ENCODE results near the gene LOXL4.
"Not testable (repeated sequence)": the region's sequence is repeated elsewhere in the genome, so short reads cannot be mapped to it uniquely, and the experiment has no call there.

LOXL4 gene

GRCh38 chr10:98240524-98240923 is 27.5 kb downstream of the LOXL4 start:
- DNase-seq = no peak

GRCh38 chr10:98238391-98238790 is 29.6 kb downstream of the LOXL4 start:
- DNase-seq = no peak

- no peak for DNase-seq
Observed at GRCh38 chr10:98236862-98237261, 31.1 kb downstream of the LOXL4 start.

GRCh38 chr10:98235846-98236245 is 32.1 kb downstream of the LOXL4 start:
- DNase-seq = no peak

GRCh38 chr10:98231417-98231816 is 36.6 kb downstream of the LOXL4 start:
- DNase-seq = no peak

GRCh38 chr10:98228266-98228665 is 39.7 kb downstream of the LOXL4 start:
- not testable (repeated sequence) for DNase-seq

GRCh38 chr10:98227713-98228112 is 40.3 kb downstream of the LOXL4 start:
- DNase-seq = not testable (repeated sequence)

- no peak for DNase-seq
Observed at GRCh38 chr10:98226508-98227144, 41.4 kb downstream of the LOXL4 start.

- no peak for DNase-seq
Observed at GRCh38 chr10:98224996-98225395, 43.0 kb downstream of the LOXL4 start.

GRCh38 chr10:98224509-98224908 is 43.5 kb downstream of the LOXL4 start:
- no peak for DNase-seq

- DNase-seq = no peak
Observed at GRCh38 chr10:98223874-98224273, 44.1 kb downstream of the LOXL4 start.

GRCh38 chr10:98217801-98218200 is 50.2 kb downstream of the LOXL4 start:
- DNase-seq = no peak

GRCh38 chr10:98215373-98215772 is 52.6 kb downstream of the LOXL4 start:
- DNase-seq = no peak

GRCh38 chr10:98213740-98214139 is 54.3 kb downstream of the LOXL4 start:
- DNase-seq = no peak

GRCh38 chr10:98212196-98212595 is 55.8 kb downstream of the LOXL4 start:
- no peak for DNase-seq

- no peak for DNase-seq
Observed at GRCh38 chr10:98209441-98209840, 58.6 kb downstream of the LOXL4 start.

- no peak for DNase-seq
Observed at GRCh38 chr10:98208925-98209324, 59.1 kb downstream of the LOXL4 start.

GRCh38 chr10:98205351-98205750 is 62.6 kb downstream of the LOXL4 start:
- no peak for DNase-seq

- no peak for DNase-seq
Observed at GRCh38 chr10:98202378-98202777, 65.6 kb downstream of the LOXL4 start.

- no peak for DNase-seq
Observed at GRCh38 chr10:98201760-98202159, 66.2 kb downstream of the LOXL4 start.
